GM12892 (cell line): ENCODE data around the gene CDC73.
"Not testable (repeated sequence)": the region's sequence is repeated elsewhere in the genome, so short reads cannot be mapped to it uniquely, and the experiment has no call there.

ENCODE experiments used
- DNase-seq: peaks from one replicate; pipeline ENCODE4 v3.0.0; 2011; ENCODE audit not compliant: insufficient read length
- FAIRE-seq: peaks from 2 replicates; lab custom pipeline; 2011; peaks lifted over from hg19 to GRCh38; lab: Jason Lieb, UNC
- POLR2A ChIP-seq: IDR thresholded peaks from 2 replicates; pipeline ENCODE4 v1.6.1; 2011; ENCODE audit warnings: low read depth, low read length, control low read depth
- POLR2AphosphoS5 ChIP-seq: IDR thresholded peaks from 2 replicates; pipeline ENCODE4 v1.6.1; 2011; ENCODE audit warnings: low read depth, low read length, control low read depth
- TAF1 ChIP-seq: IDR thresholded peaks from 2 replicates; pipeline ENCODE4 v1.6.1; 2011; ENCODE audit warnings: low read depth, mild to moderate bottlenecking, control low read depth, low read length, borderline replicate concordance

Gene CDC73

GRCh38 chr1:193156822-193157142, 35.0 kb downstream of the CDC73 start:
- FAIRE-seq: no peak
- TF ChIP-seq POLR2AphosphoS5: no peak
- DNase-seq: no peak

- FAIRE-seq: no peak
- DNase-seq: no peak
- TF ChIP-seq TAF1 (no peak), POLR2A (no peak), POLR2AphosphoS5 (no peak)
Measured at GRCh38 chr1:193157360-193157759, 35.5 kb downstream of the CDC73 start.

GRCh38 chr1:193176113-193176512, 54.3 kb downstream of the CDC73 start:
- FAIRE-seq (no peak), DNase-seq (no peak)
- TF ChIP-seq POLR2AphosphoS5 (no peak), TAF1 (no peak), POLR2A (no peak)

- FAIRE-seq: no peak
- TF ChIP-seq POLR2AphosphoS5 (no peak), POLR2A (no peak), TAF1 (no peak)
- DNase-seq: no peak
Measured at GRCh38 chr1:193176788-193177187, 55.0 kb downstream of the CDC73 start.

GRCh38 chr1:193179094-193179493, 57.3 kb downstream of the CDC73 start:
- FAIRE-seq (no peak), DNase-seq (no peak)
- TF ChIP-seq POLR2AphosphoS5: no peak
- no peak for TF ChIP-seq TAF1
- no peak for TF ChIP-seq POLR2A

GRCh38 chr1:193181536-193181935, 59.7 kb downstream of the CDC73 start:
- TF ChIP-seq POLR2A: no peak
- no peak for TF ChIP-seq TAF1
- no peak for TF ChIP-seq POLR2AphosphoS5
- DNase-seq: no peak
- no peak for FAIRE-seq

- FAIRE-seq: no peak
- TF ChIP-seq POLR2A (no peak), TAF1 (no peak), POLR2AphosphoS5 (no peak)
- DNase-seq: no peak
Measured at GRCh38 chr1:193181985-193182384, 60.2 kb downstream of the CDC73 start.

GRCh38 chr1:193183019-193183627, 61.3 kb downstream of the CDC73 start:
- DNase-seq (no peak), FAIRE-seq (peak; percentile 83)
- TF ChIP-seq TAF1: no peak
- TF ChIP-seq POLR2A: no peak
- TF ChIP-seq POLR2AphosphoS5: no peak

- DNase-seq: no peak
- no peak for FAIRE-seq
Measured at GRCh38 chr1:193184776-193185175, 62.9 kb downstream of the CDC73 start.

GRCh38 chr1:193185211-193185610, 63.4 kb downstream of the CDC73 start:
- DNase-seq: no peak
- TF ChIP-seq POLR2AphosphoS5 (no peak), TAF1 (no peak), POLR2A (no peak)
- FAIRE-seq: no peak

More at GRCh38 chr1:193184776-193185175, 62.9 kb downstream of the CDC73 start:
- TF ChIP-seq POLR2AphosphoS5 (no peak), POLR2A (no peak), TAF1 (no peak)

GRCh38 chr1:193185901-193186731, 64.3 kb downstream of the CDC73 start, which contains the start of gene B3GALT2:
Gene B3GALT2 (minus strand): TSS chr1:193186613. CDS start chr1:193181562, 5,051 bp downstream.
- FAIRE-seq (no peak), DNase-seq (no peak)
- no peak for TF ChIP-seq POLR2A
- no peak for TF ChIP-seq TAF1
- no peak for TF ChIP-seq POLR2AphosphoS5

- DNase-seq: no peak
- TF ChIP-seq POLR2A (no peak), TAF1 (no peak), POLR2AphosphoS5 (no peak)
- no peak for FAIRE-seq
Measured at GRCh38 chr1:193187114-193187513, 65.3 kb downstream of the CDC73 start.

- FAIRE-seq, DNase-seq: not testable (repeated sequence)
Measured at GRCh38 chr1:193188915-193189314, 67.1 kb downstream of the CDC73 start.
